ENCODE results near the gene FAAP20. TPM values are rescaled to one million over a fixed set of nuclear protein-coding genes. Genes with fewer than 3 reads are reported as not detected.

The FAAP20 gene
- total and polyA plus RNA-seq, 9 of the 15 experiments (the other 6 are each of a cell fraction or from before 2014, with no cell fraction given) = 0.58 to 143 (median 9.9) TPM

GRCh38 chr1:2194319-2194897, at the start of gene FAAP20 (continued):
- no peak for TF ChIP-seq CUX1 (CRISPR knock-in tag; IDR thresholded peaks at IDR 0.05)
- TF ChIP-seq POLR2G (IDR thresholded peaks at IDR 0.05; ENCODE audit: low read depth, low read length) = peak; percentile 60
- TF ChIP-seq STAT5B (CRISPR knock-in tag; IDR thresholded peaks at IDR 0.05) = no peak
- no peak for TF ChIP-seq HNRNPL (IDR thresholded peaks at IDR 0.05; ENCODE audit: low read depth, low read length)
- no peak for TF ChIP-seq THRB (CRISPR knock-in tag; conservative IDR thresholded peaks at IDR 0.05)
- TF ChIP-seq MITF (IDR thresholded peaks at IDR 0.05) = no peak
- TF ChIP-seq PHF20 (IDR thresholded peaks at IDR 0.05; ENCODE audit: partially characterized antibody) = no peak
- TF ChIP-seq GABPB2 (CRISPR knock-in tag; conservative IDR thresholded peaks at IDR 0.05) = no peak
- TF ChIP-seq MBD1 (CRISPR knock-in tag; IDR thresholded peaks at IDR 0.05) = no peak
- TF ChIP-seq E2F4 (CRISPR knock-in tag; IDR thresholded peaks at IDR 0.05; ENCODE audit: low read depth) = no peak
- TF ChIP-seq PRMT5 (CRISPR knock-in tag; IDR thresholded peaks at IDR 0.05) = no peak
- no peak for TF ChIP-seq RFX7 (CRISPR knock-in tag; IDR thresholded peaks at IDR 0.05)
- no peak for TF ChIP-seq MIER1 (IDR thresholded peaks at IDR 0.05; ENCODE audit: low read depth)
- no peak for TF ChIP-seq CBX5 (IDR thresholded peaks at IDR 0.05; ENCODE audit: borderline replicate concordance, low read depth)
- TF ChIP-seq CREBBP (IDR thresholded peaks at IDR 0.05; ENCODE audit: low read depth, low read length) = no peak
